Measurements from ENCODE around the gene CFAP210. TPM values are rescaled to one million over a fixed set of nuclear protein-coding genes. Genes with fewer than 3 reads are reported as not detected.

Gene CFAP210
- total and polyA plus RNA-seq, 9 of the 15 experiments (the other 6 are each of a cell fraction or from before 2014, with no cell fraction given) = 0.75 to 3.6 (median 1.3) TPM

- TF ChIP-seq YY1 (IDR thresholded peaks at IDR 0.05; ENCODE audit: borderline replicate concordance in 1 of 3, control insufficient read depth in 1 of 3, extremely low read depth in 1 of 3, insufficient read depth in 3 of 3, insufficient read length in 1 of 3, insufficient replicate concordance in 2 of 3, low read depth in 1 of 3, low read length in 2 of 3) (peak in 1 of 3 experiments; percentile 47), TCF7 (IDR thresholded peaks at IDR 0.05; ENCODE audit: borderline replicate concordance) (no peak), HNRNPK (IDR thresholded peaks at IDR 0.05; ENCODE audit: low read depth, low read length, poor library complexity, severe bottlenecking) (no peak), PURB (CRISPR knock-in tag; IDR thresholded peaks at IDR 0.05; ENCODE audit: low read depth) (no peak), ZNF324 (CRISPR knock-in tag; IDR thresholded peaks at IDR 0.05) (no peak), PKNOX1 (IDR thresholded peaks at IDR 0.05) (no peak), ZNF644 (tag; IDR thresholded peaks at IDR 0.05; ENCODE audit: low read depth) (no peak), ZNF551 (CRISPR knock-in tag; IDR thresholded peaks at IDR 0.05) (no peak), ILF3 (IDR thresholded peaks at IDR 0.05; ENCODE audit: borderline replicate concordance) (no peak), MLLT1 (IDR thresholded peaks at IDR 0.05) (no peak), SMAD4 (CRISPR knock-in tag; conservative IDR thresholded peaks at IDR 0.05) (peak; percentile 98), POLR2AphosphoS2 (IDR thresholded peaks at IDR 0.05; ENCODE audit: low read length) (no peak), EGR1 (conservative IDR thresholded peaks at IDR 0.05) (0 out of 2 replicates have a peak, but pooled peaks have one; percentile 5), ZNF311 (CRISPR knock-in tag; IDR thresholded peaks at IDR 0.05) (peak; percentile 94), NFATC3 (IDR thresholded peaks at IDR 0.05) (no peak), CBX1 (IDR thresholded peaks at IDR 0.05; ENCODE audit: low read depth) (no peak), GABPB1 (CRISPR knock-in tag; IDR thresholded peaks at IDR 0.05) (no peak), POU5F1 (IDR thresholded peaks at IDR 0.05; ENCODE audit: borderline replicate concordance, low read depth, low read length, partially characterized antibody) (no peak)
- TF ChIP-seq, protein P1, sequence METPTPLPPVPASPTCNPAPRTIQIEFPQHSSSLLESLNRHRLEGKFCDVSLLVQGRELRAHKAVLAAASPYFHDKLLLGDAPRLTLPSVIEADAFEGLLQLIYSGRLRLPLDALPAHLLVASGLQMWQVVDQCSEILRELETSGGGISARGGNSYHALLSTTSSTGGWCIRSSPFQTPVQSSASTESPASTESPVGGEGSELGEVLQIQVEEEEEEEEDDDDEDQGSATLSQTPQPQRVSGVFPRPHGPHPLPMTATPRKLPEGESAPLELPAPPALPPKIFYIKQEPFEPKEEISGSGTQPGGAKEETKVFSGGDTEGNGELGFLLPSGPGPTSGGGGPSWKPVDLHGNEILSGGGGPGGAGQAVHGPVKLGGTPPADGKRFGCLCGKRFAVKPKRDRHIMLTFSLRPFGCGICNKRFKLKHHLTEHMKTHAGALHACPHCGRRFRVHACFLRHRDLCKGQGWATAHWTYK (CRISPR knock-in tag; IDR thresholded peaks at IDR 0.05) = 0 out of 2 replicates have a peak, but pooled peaks have one; percentile 51
- TF ChIP-seq, protein P2, sequence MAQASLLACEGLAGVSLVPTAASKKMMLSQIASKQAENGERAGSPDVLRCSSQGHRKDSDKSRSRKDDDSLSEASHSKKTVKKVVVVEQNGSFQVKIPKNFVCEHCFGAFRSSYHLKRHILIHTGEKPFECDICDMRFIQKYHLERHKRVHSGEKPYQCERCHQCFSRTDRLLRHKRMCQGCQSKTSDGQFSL (CRISPR knock-in tag; IDR thresholded peaks at IDR 0.05) = no peak
- TF ChIP-seq, protein P2 (tag; IDR thresholded peaks at IDR 0.05) = no peak
- TF ChIP-seq, protein P3, sequence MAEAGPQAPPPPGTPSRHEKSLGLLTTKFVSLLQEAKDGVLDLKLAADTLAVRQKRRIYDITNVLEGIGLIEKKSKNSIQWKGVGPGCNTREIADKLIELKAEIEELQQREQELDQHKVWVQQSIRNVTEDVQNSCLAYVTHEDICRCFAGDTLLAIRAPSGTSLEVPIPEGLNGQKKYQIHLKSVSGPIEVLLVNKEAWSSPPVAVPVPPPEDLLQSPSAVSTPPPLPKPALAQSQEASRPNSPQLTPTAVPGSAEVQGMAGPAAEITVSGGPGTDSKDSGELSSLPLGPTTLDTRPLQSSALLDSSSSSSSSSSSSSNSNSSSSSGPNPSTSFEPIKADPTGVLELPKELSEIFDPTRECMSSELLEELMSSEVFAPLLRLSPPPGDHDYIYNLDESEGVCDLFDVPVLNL (CRISPR knock-in tag; IDR thresholded peaks at IDR 0.05; ENCODE audit: low read depth) = no peak
Observed at GRCh38 chr2:169716938-169717690, 22.9 kb upstream of the CFAP210 start (continued).
